Astrocyte (in vitro differentiated cells and primary cell): Measurements from ENCODE around the gene CORO7. TPM values are rescaled to one million over a fixed set of nuclear protein-coding genes. Genes with fewer than 3 reads are reported as not detected.

Source experiments
- DNase-seq: peaks from one replicate; pipeline ENCODE4 v3.0.0-alpha.2; 2010; ENCODE audit warnings: low read depth
- FAIRE-seq: peaks from 2 replicates; lab custom pipeline; 2011; peaks lifted over from hg19 to GRCh38; lab: Jason Lieb, UNC
- H2AFZ ChIP-seq: 2 replicates; pipeline ENCODE4 v1.6.0; 2012; ENCODE audit warnings: low read depth, low read length, inconsistent platforms
- H3K27ac ChIP-seq: 2 replicates; pipeline ENCODE4 v1.5.1; 2011; ENCODE audit warnings: low read depth, low read length, inconsistent platforms
- H3K27me3 ChIP-seq: 2 replicates; pipeline ENCODE4 v1.6.0; 2011; ENCODE audit warnings: low read length, inconsistent platforms; ENCODE audit not compliant: insufficient read depth
- H3K36me3 ChIP-seq: 2 replicates; pipeline ENCODE4 v1.5.1; 2011; ENCODE audit warnings: low read length, inconsistent platforms; ENCODE audit not compliant: insufficient read depth
- H3K4me1 ChIP-seq: 2 replicates; pipeline ENCODE4 v1.5.1; 2011; ENCODE audit warnings: low read length, inconsistent platforms; ENCODE audit not compliant: insufficient read depth
- H3K4me2 ChIP-seq: 2 replicates; pipeline ENCODE4 v1.6.0; 2012; ENCODE audit warnings: low read length, inconsistent platforms
- H3K4me3 ChIP-seq: 2 replicates; pipeline ENCODE4 v1.5.1; 2011; ENCODE audit warnings: low read depth, mild to moderate bottlenecking, low read length, inconsistent platforms; ENCODE audit not compliant: insufficient read depth
- H3K79me2 ChIP-seq: 2 replicates; pipeline ENCODE4 v1.6.0; 2012; ENCODE audit warnings: mild to moderate bottlenecking, low read length, inconsistent platforms; ENCODE audit not compliant: insufficient read depth
- H3K9ac ChIP-seq: 2 replicates; pipeline ENCODE4 v1.6.0; 2012; ENCODE audit warnings: mild to moderate bottlenecking, low read length, inconsistent platforms
- H3K9me3 ChIP-seq: 2 replicates; pipeline ENCODE4 v1.5.1; 2012; ENCODE audit warnings: low read depth, mild to moderate bottlenecking, low read length, inconsistent platforms; ENCODE audit not compliant: insufficient read depth
- H4K20me1 ChIP-seq: 2 replicates; pipeline ENCODE4 v1.6.0; 2012; ENCODE audit warnings: low read length, inconsistent platforms; ENCODE audit not compliant: insufficient read depth
- H3K27ac Mint-ChIP-seq: one replicate; pipeline ENCODE4 v1.8.0; 2021; ENCODE audit warnings: mild to moderate bottlenecking, mixed read lengths; ENCODE audit not compliant: unreplicated experiment
- H3K27me3 Mint-ChIP-seq: one replicate; pipeline ENCODE4 v1.8.0; 2021; ENCODE audit warnings: low read depth, mixed read lengths; ENCODE audit not compliant: unreplicated experiment
- H3K36me3 Mint-ChIP-seq: one replicate; pipeline ENCODE4 v1.8.0; 2021; ENCODE audit warnings: low read depth, mixed read lengths; ENCODE audit not compliant: unreplicated experiment
- H3K4me1 Mint-ChIP-seq: one replicate; pipeline ENCODE4 v1.8.0; 2021; ENCODE audit warnings: low read depth, mixed read lengths; ENCODE audit not compliant: unreplicated experiment
- H3K4me3 Mint-ChIP-seq: one replicate; pipeline ENCODE4 v1.8.0; 2021; ENCODE audit warnings: mild to moderate bottlenecking, moderate library complexity, mixed read lengths; ENCODE audit not compliant: unreplicated experiment
- H3K9me3 Mint-ChIP-seq: one replicate; pipeline ENCODE4 v1.8.0; 2021; ENCODE audit warnings: mild to moderate bottlenecking, mixed read lengths; ENCODE audit not compliant: unreplicated experiment
- CTCF ChIP-seq: IDR thresholded peaks from 2 replicates; pipeline ENCODE4 v1.5.1; 2011; ENCODE audit warnings: low read depth, mild to moderate bottlenecking, inconsistent platforms, low read length, moderate library complexity; ENCODE audit not compliant: insufficient read depth
- EZH2 ChIP-seq: IDR thresholded peaks from 2 replicates; pipeline ENCODE4 v1.6.1; 2012; ENCODE audit warnings: mild to moderate bottlenecking, low read length, inconsistent platforms; ENCODE audit not compliant: insufficient read depth
- total RNA-seq: library from RNA; stranded (reverse); gene quantifications from 2 replicates; pipeline ENCODE4 v1.2.1, GENCODE V29; 2021

The CORO7 gene
- total RNA-seq, 1 donor from 2014 or later = 26.4 TPM

GRCh38 chr16:4425378-4426020, 9.1 kb upstream of the CORO7 start, which contains the start of gene DNAJA3:
Gene DNAJA3 (plus strand): TSS chr16:4425868. CDS start chr16:4425882, 14 bp downstream.
- H3K79me2 ChIP-seq = peaks cover 47% of the 10 kb centered on the region
- peak within 1 kb of the TSS; percentile 100 for H3K9ac ChIP-seq
- H2AFZ ChIP-seq = peak within 1 kb of the TSS; percentile 100
- peak within 1 kb of the TSS; percentile 100 for H3K27ac ChIP-seq
- H3K36me3 Mint-ChIP-seq = no peaks in the 10 kb centered on the region
- H3K27me3 Mint-ChIP-seq = no peaks in the 10 kb centered on the region
- H3K4me2 ChIP-seq = peak within 1 kb of the TSS; percentile 89
- no peaks in the 10 kb centered on the region for H3K9me3 ChIP-seq
- peaks cover 10% of the 10 kb centered on the region for H3K4me1 ChIP-seq
- H3K4me1 Mint-ChIP-seq = peaks cover 10% of the 10 kb centered on the region
- FAIRE-seq (no peak), DNase-seq (peak; percentile 94)
- no peaks in the 10 kb centered on the region for H3K36me3 ChIP-seq
- no peaks in the 10 kb centered on the region for H3K27me3 ChIP-seq
- H3K9me3 Mint-ChIP-seq = no peaks in the 10 kb centered on the region
- H4K20me1 ChIP-seq = peaks cover 14% of the 10 kb centered on the region
- TF ChIP-seq EZH2 (no peak), CTCF (no peak)
- peak within 1 kb of the TSS; percentile 93 for H3K4me3 Mint-ChIP-seq
- peak within 1 kb of the TSS; percentile 100 for H3K4me3 ChIP-seq
- peak within 1 kb of the TSS; percentile 99 for H3K27ac Mint-ChIP-seq

GRCh38 chr16:4420505-4421105, 4.2 kb upstream of the CORO7 start:
- TF ChIP-seq EZH2 = no peak
- no peak for TF ChIP-seq CTCF
- no peaks in the 10 kb centered on the region for H4K20me1 ChIP-seq
- FAIRE-seq (no peak), DNase-seq (no peak)
- no peaks in the 10 kb centered on the region for H3K36me3 ChIP-seq
- no peak overlapping the region for H3K9ac ChIP-seq
- peaks cover 11% of the 10 kb centered on the region for H3K4me1 ChIP-seq
- Mint-ChIP-seq H3K27ac (no peak overlapping the region), H3K4me3 (no peak overlapping the region), H3K27me3 (peaks cover 5% of the 10 kb centered on the region), H3K4me1 (peaks cover 3% of the 10 kb centered on the region), H3K9me3 (no peaks in the 10 kb centered on the region), H3K36me3 (no peaks in the 10 kb centered on the region)
- no peak overlapping the region for H3K4me2 ChIP-seq
- no peak overlapping the region for H3K4me3 ChIP-seq
- H3K27me3 ChIP-seq = no peaks in the 10 kb centered on the region
- no peak overlapping the region for H2AFZ ChIP-seq
- H3K79me2 ChIP-seq = peaks cover 2% of the 10 kb centered on the region
- no peaks in the 10 kb centered on the region for H3K9me3 ChIP-seq
- no peak overlapping the region for H3K27ac ChIP-seq
